Central memory CD4-positive, alpha-beta T cell (primary cell): ENCODE results near the gene ITGA2B.
"Not testable (repeated sequence)": the region's sequence is repeated elsewhere in the genome, so short reads cannot be mapped to it uniquely, and the experiment has no call there.

Experiments
- DNase-seq: peaks from one replicate; pipeline ENCODE4 v3.0.0; 2022

ITGA2B gene

DNA sequence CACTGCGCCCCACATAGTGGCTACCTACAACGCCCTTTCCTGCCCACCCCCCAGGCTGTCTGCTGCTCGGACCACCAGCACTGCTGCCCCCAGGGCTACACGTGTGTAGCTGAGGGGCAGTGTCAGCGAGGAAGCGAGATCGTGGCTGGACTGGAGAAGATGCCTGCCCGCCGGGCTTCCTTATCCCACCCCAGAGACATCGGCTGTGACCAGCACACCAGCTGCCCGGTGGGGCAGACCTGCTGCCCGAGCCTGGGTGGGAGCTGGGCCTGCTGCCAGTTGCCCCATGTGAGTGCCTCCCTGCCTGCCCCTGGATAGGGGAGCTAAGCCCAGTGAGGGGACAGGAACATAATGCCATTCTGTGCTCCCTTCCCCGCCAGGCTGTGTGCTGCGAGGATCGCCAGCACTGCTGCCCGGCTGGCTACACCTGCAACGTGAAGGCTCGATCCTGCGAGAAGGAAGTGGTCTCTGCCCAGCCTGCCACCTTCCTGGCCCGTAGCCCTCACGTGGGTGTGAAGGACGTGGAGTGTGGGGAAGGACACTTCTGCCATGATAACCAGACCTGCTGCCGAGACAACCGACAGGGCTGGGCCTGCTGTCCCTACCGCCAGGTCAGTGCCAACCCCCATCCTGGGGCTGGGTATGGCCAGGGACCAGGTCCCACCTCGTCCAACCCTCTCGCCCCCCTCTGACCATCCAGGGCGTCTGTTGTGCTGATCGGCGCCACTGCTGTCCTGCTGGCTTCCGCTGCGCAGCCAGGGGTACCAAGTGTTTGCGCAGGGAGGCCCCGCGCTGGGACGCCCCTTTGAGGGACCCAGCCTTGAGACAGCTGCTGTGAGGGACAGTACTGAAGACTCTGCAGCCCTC lies 37.3 kb downstream of the ITGA2B start:
- no peak for DNase-seq

GRCh38 chr17:44351464-44351863 lies 38.0 kb downstream of the ITGA2B start:
- DNase-seq, result no peak

- peak; percentile 59 for DNase-seq
Measured at GRCh38 chr17:44350733-44351226, 38.7 kb downstream of the ITGA2B start.

- no peak for DNase-seq
Measured at GRCh38 chr17:44349553-44350070, 39.8 kb downstream of the ITGA2B start.

- DNase-seq, result no peak
Measured at GRCh38 chr17:44348988-44349364, 40.5 kb downstream of the ITGA2B start.

DNA sequence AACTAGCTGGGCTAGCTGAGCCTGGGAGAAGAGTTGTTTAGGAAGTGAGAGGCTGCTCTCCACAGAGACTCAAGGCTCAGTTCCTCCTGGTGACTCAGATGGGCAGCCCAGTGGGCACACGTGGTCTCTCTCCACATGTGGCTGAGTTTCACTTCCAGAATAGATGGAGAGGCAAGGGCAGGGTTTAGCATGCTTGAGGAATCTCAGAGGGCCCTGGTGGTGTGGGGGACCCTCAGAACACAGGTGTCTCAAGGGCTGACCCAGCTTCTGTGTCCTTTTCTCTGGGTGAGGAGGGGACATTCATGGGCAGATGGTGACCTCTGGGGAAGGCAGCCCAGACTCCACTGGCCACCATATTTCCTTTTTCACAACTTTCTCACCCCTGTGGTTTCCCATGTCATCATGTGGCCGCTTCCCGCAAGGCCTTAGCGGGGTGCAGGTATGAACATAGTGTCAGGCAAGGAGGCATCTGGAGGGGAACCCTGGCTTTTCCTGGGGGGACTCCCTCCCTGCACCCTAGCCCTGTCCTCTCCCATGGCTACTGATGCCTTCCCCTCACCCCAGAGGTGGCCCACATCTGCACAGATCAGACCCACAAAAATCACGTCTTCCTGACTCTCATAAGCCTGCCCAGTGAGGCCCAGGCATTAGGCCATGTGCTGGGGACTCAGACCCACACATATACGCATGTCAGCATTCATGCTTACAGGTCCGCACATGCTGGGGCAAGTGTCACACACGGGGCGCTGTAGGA lies 41.0 kb downstream of the ITGA2B start:
- no peak for DNase-seq

- not testable (repeated sequence) for DNase-seq
Measured at GRCh38 chr17:44347206-44348055, 42.0 kb downstream of the ITGA2B start.

DNA sequence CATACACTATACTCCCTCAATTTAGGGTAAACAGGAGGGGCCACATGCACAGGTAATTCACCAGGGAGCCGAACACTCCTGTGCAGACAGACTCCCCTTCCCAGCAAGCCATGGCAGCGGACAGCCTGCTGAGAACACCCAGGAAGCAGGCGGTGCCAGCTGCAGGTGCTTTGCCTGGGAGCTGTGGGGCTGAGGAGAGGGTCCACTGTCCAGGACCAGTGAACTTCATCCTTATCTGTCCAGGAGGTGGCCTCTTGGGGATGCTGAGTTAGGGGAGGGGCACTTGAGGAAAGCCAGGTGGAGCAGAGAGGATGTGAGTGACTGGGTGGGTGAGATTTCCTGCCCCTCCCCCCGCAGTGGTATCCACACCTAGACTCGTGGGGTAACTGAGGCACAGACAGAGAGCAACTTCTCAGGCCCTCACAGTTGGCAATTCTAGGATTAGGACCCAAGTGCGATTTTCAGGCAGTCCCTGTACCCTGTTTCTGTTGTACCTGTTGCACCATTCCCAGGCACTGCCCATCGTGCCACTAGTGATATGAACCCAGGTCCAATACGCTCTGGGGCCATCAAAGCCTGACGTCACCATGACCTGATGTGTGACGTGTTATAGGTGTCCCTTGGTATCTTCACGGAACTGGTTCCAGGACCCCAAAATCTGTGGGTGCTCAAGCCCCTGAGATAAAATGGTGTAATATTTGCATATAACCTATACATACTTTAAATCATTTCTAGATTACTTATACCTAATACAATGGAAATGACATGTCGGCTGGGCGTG lies 43.2 kb downstream of the ITGA2B start:
- no peak for DNase-seq

GRCh38 chr17:44345454-44346026 lies 43.9 kb downstream of the ITGA2B start:
- DNase-seq, result peak; percentile 28

- peak; percentile 79 for DNase-seq
Measured at GRCh38 chr17:44344939-44345453, 44.5 kb downstream of the ITGA2B start, which contains the start of gene GRN. TSS of gene GRN (plus strand) at chr17:44345302. CDS start at chr17:44349165, 3,863 bp downstream.

GRCh38 chr17:44343510-44344209 lies 45.8 kb downstream of the ITGA2B start:
- no peak for DNase-seq

GRCh38 chr17:44340553-44340952 lies 48.9 kb downstream of the ITGA2B start:
- DNase-seq, result not testable (repeated sequence)

- DNase-seq, result no peak
Measured at GRCh38 chr17:44338702-44339101, 50.7 kb downstream of the ITGA2B start.

GRCh38 chr17:44335968-44336367 lies 53.5 kb downstream of the ITGA2B start:
- DNase-seq, result no peak

DNA sequence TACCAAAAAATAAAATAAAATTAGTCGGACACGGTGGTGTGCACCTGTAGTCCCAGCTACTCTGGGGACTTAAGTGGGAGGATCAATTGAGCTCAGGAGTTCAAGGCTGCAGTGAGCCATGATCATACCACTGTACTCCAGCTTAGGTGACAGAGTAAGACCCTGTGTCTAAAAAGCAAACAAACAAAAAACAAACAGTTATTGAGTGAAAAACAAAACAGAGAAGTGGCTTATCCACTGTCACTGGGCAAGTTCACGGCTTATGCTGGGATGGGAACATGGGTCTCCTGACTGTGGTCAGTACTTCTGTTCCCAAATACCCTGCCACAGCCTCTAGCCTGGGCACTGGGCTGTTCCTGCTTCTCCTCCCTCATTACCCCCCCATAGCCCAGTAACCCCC lies 53.9 kb downstream of the ITGA2B start:
- no peak for DNase-seq

DNA sequence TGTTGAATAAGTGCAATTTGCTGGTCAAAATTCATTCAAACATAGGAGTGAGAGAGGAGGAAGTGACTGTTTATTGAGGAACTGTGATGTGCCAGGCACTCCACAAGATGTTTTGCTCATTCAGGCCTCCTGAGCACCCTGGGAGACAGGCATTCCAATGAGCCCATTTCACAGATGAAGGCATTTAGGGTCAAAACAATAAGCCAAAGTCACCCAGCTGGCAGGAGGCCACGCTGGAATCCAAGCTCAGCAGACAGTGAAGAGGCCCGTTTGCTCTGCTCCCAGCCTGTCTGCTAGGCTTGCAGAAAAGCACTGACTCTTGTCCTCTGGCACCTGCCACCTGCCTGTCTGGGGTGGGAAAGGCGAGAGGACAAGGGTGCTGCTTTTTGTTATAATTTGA lies 54.7 kb downstream of the ITGA2B start:
- DNase-seq, result no peak

DNA sequence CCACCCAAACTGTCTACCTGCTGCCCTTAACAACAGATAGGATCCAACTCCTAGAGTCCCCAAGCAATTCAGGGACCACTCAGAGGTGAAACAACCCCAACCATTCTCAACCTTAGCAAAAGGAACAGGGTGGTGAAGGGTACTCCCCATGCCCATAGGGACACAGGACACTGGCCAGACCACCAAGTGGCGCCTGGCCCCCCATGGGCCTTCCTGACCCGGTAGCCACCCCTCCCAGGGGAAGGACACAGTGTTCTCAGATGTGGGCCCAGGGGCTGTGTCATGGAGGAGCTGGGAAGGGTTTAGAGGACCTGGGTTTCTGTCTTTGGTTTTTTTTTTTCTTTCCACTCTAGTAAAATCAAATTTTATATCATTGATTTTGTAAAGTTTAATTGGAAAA lies 55.1 kb downstream of the ITGA2B start:
- no peak for DNase-seq

- DNase-seq, result no peak
Measured at GRCh38 chr17:44333371-44333770, 56.1 kb downstream of the ITGA2B start.

DNA sequence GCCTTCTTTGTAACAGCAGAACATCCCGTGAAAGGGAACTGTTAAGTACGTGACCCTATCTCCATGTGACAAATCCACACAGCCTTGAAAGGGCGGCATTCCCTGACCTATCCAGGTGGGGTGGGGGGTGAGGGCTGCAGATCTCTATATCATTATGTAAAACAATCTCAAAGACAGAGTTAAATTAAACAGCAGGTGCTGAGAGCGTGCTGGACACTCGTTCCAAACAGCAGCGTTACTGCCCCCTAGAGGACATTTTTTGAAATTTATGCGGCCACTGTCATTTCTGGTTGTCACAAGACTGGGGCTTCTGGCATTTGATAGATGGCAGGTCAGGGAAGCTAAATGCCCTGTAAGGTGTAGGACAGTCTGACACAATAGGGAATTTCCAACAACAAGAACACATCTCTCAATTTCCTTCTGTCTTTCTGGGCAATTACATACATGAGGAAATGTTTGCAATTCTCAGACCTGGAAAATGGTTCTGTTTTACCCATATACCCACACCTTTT lies 58.1 kb downstream of the ITGA2B start:
- DNase-seq, result peak; percentile 70

DNA sequence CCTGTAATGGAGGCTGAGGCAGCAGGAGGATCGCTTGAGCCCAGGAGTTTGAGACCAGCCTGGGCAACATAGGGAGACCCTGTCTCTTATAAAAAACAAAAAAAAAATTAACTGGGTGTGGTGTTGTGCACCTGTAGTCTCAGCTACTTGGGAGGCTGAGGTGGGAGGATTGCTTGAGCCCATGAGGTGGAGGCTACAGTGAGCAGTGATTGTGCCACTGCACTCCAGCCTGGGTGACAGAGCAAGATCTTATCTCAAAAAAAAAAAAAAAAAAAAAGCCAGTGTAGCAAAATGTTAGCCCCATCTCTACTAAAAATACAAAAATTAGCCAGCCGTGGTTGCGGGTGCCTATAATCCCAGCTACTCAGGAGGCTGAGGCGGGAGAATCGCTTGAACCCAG lies 59.2 kb downstream of the ITGA2B start:
- not testable (repeated sequence) for DNase-seq
